GM23338 (cell line): Measurements from ENCODE around the gene OGG1. TPM values are rescaled to one million over a fixed set of nuclear protein-coding genes. Genes with fewer than 3 reads are reported as not detected.
A peak's percentile ranks its signal among the peaks of the same experiment; 100 is the strongest.

Experiments used
- ATAC-seq: fragments of 200-7000 bp; cut with Tn5 transposase; 3 replicates; pipeline ENCODE4 v1.9.1; 2020
- DNase-seq: peaks from one replicate; pipeline ENCODE4 v3.0.0-alpha.2; 2015; ENCODE audit warnings: low spot score
- H2AFZ ChIP-seq: fragments of 200-600 bp; sonication (generic); 2 replicates; pipeline ENCODE4 v1.8.0; 2016; ENCODE audit warnings: antibody characterized with exemption, mild to moderate bottlenecking, moderate library complexity
- H3F3A ChIP-seq: fragments of 200-600 bp; sonication (generic); replicated peaks from 2 replicates; pipeline ENCODE4 v1.8.0; 2017; ENCODE audit warnings: antibody characterized with exemption, mixed run types, low read depth
- H3K27ac ChIP-seq: fragments of 200-600 bp; sonication (generic); 2 replicates; pipeline ENCODE4 v1.6.1; 2016; ENCODE audit warnings: low read depth
- H3K27me3 ChIP-seq: fragments of 200-600 bp; sonication (generic); 2 replicates; pipeline ENCODE4 v1.8.0; 2016; ENCODE audit warnings: mild to moderate bottlenecking, mixed run types, moderate library complexity; ENCODE audit not compliant: insufficient read depth
- H3K36me3 ChIP-seq: fragments of 200-600 bp; sonication (generic); 2 replicates; pipeline ENCODE4 v1.8.0; 2016; ENCODE audit warnings: mild to moderate bottlenecking; ENCODE audit not compliant: insufficient read depth
- H3K4me1 ChIP-seq: fragments of 200-600 bp; sonication (generic); 2 replicates; pipeline ENCODE4 v1.8.0; 2016; ENCODE audit warnings: mild to moderate bottlenecking, moderate library complexity; ENCODE audit not compliant: insufficient read depth
- H3K4me2 ChIP-seq: fragments of 200-600 bp; sonication (generic); 2 replicates; pipeline ENCODE4 v1.7.1; 2017; ENCODE audit warnings: mixed run types
- H3K4me3 ChIP-seq: fragments of 200-600 bp; sonication (generic); 2 replicates; pipeline ENCODE4 v1.6.1; 2016; ENCODE audit warnings: mixed run types
- H3K79me2 ChIP-seq: fragments of 200-600 bp; sonication (generic); replicated peaks from 2 replicates; pipeline ENCODE4 v1.8.0; 2017; ENCODE audit warnings: mild to moderate bottlenecking; ENCODE audit not compliant: insufficient read depth
- H3K9me2 ChIP-seq: fragments of 200-600 bp; sonication (generic); 2 replicates; pipeline ENCODE4 v1.8.0; 2017; ENCODE audit not compliant: insufficient read depth
- H4K20me1 ChIP-seq: fragments of 200-600 bp; sonication (generic); replicated peaks from 2 replicates; pipeline ENCODE4 v1.8.0; 2017; ENCODE audit warnings: mild to moderate bottlenecking; ENCODE audit not compliant: insufficient read depth
- H3K27ac Mint-ChIP-seq: 2 replicates; pipeline ENCODE4 v1.8.0; 2020; ENCODE audit warnings: inconsistent platforms, mild to moderate bottlenecking, moderate library complexity, mixed read lengths
- H3K27me3 Mint-ChIP-seq: 3 replicates; pipeline ENCODE4 v1.8.0; 2022; ENCODE audit warnings: low read depth, mild to moderate bottlenecking, moderate library complexity, mixed read lengths, inconsistent platforms; ENCODE audit not compliant: insufficient read depth, poor library complexity
- H3K36me3 Mint-ChIP-seq: 3 replicates; pipeline ENCODE4 v1.8.0; 2021; ENCODE audit warnings: low read depth, mild to moderate bottlenecking, inconsistent platforms, moderate library complexity, mixed read lengths
- H3K4me1 Mint-ChIP-seq: 3 replicates; pipeline ENCODE4 v1.8.0; 2020; ENCODE audit warnings: mild to moderate bottlenecking, inconsistent platforms, mixed read lengths
- H3K4me3 Mint-ChIP-seq: 3 replicates; pipeline ENCODE4 v1.8.0; 2021; ENCODE audit warnings: moderate library complexity, mild to moderate bottlenecking, inconsistent platforms, mixed read lengths
- H3K9me3 Mint-ChIP-seq: 3 replicates; pipeline ENCODE4 v1.8.0; 2020; ENCODE audit warnings: moderate library complexity, mild to moderate bottlenecking, inconsistent platforms, mixed read lengths
- CREB1 ChIP-seq: fragments of 250-450 bp; sonication (Bioruptor Pico); IDR thresholded peaks from 2 replicates; pipeline ENCODE4 v1.5.0; 2020; ENCODE audit warnings: low read depth, mild to moderate bottlenecking, moderate library complexity
- EZH2phosphoT487 ChIP-seq: fragments of 200-600 bp; sonication (generic); IDR thresholded peaks from one replicate; pipeline ENCODE4 v1.8.1; 2018; ENCODE audit warnings: antibody characterized with exemption; ENCODE audit not compliant: unreplicated experiment
- POLR2AphosphoS5 ChIP-seq: IDR thresholded peaks from 2 replicates; pipeline ENCODE4 v1.6.1; 2016; ENCODE audit warnings: antibody characterized with exemption, low read depth
- REST ChIP-seq: IDR thresholded peaks from one replicate; pipeline ENCODE4 v1.6.1; 2018; ENCODE audit warnings: antibody characterized with exemption; ENCODE audit not compliant: unreplicated experiment
- ZNF114 ChIP-seq: fragments of 250-450 bp; sonication (Bioruptor Pico); IDR thresholded peaks from 2 replicates; pipeline ENCODE4 v1.5.0; 2020; ENCODE audit warnings: mild to moderate bottlenecking, moderate library complexity
- polyA plus RNA-seq: library from polyadenylated mRNA; unstranded; fragments of >200 nt; fragmentation: Nextera tagmentation; extraction: Ambion mirVana; gene quantifications from 2 replicates; pipeline ENCODE4 v1.2.1, GENCODE V29; 2016
- total RNA-seq: library from RNA; depleted of rRNA; stranded (reverse); fragments of >200 nt; shearing (Covaris generic); gene quantifications from 2 replicates; pipeline ENCODE4 v1.2.3, GENCODE V29; 2014
- TF ChIP-seq, protein P1 (sequence below), 2 experiments: fragments of 200-600 bp in 1 of 2; sonication (generic) in 1 of 2; conservative IDR thresholded peaks; 2 replicates each; pipeline versions ENCODE4 v1.5.1 to v1.6.1; 2016 to 2017; ENCODE audit warnings: antibody characterized with exemption in 2 of 2, low read depth in 2 of 2, mild to moderate bottlenecking in 2 of 2, moderate library complexity in 1 of 2

Gene OGG1
- total and polyA plus RNA-seq, 2 experiments from 2014 or later, result 20.6 to 27.6 TPM

- no peak overlapping the region for H3K4me3 ChIP-seq
- no peaks in the 10 kb centered on the region for H3K4me1 ChIP-seq
- H3K9me2 ChIP-seq, result no peaks in the 10 kb centered on the region
- no peaks in the 10 kb centered on the region for H3K4me1 Mint-ChIP-seq
- H3F3A ChIP-seq, result 0 out of 2 replicates have a peak, but pooled peaks cover 8% of the 10 kb centered on the region
- H2AFZ ChIP-seq, result no peak overlapping the region
- no peak overlapping the region for H3K27ac Mint-ChIP-seq
- no peaks in the 10 kb centered on the region for H3K9me3 Mint-ChIP-seq
- H3K4me2 ChIP-seq, result no peak overlapping the region
- no peak overlapping the region for H3K4me3 Mint-ChIP-seq
- no peaks in the 10 kb centered on the region for H3K79me2 ChIP-seq
- peak; percentile 31 for DNase-seq
- H3K36me3 Mint-ChIP-seq, result peaks cover 60% of the 10 kb centered on the region
- peaks cover 12% of the 10 kb centered on the region for H3K27me3 Mint-ChIP-seq
- peaks cover 6% of the 10 kb centered on the region; the same call in 1 of the 2 replicates for H3K36me3 ChIP-seq
- TF ChIP-seq, protein P1, sequence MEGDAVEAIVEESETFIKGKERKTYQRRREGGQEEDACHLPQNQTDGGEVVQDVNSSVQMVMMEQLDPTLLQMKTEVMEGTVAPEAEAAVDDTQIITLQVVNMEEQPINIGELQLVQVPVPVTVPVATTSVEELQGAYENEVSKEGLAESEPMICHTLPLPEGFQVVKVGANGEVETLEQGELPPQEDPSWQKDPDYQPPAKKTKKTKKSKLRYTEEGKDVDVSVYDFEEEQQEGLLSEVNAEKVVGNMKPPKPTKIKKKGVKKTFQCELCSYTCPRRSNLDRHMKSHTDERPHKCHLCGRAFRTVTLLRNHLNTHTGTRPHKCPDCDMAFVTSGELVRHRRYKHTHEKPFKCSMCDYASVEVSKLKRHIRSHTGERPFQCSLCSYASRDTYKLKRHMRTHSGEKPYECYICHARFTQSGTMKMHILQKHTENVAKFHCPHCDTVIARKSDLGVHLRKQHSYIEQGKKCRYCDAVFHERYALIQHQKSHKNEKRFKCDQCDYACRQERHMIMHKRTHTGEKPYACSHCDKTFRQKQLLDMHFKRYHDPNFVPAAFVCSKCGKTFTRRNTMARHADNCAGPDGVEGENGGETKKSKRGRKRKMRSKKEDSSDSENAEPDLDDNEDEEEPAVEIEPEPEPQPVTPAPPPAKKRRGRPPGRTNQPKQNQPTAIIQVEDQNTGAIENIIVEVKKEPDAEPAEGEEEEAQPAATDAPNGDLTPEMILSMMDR (conservative IDR thresholded peaks at IDR 0.05; ENCODE audit: low read depth in 2 of 2), result peak; percentile 34 to 51; a peak in 3 of 4 replicates
- TF ChIP-seq CREB1 (CRISPR knock-in tag), result no peak
- ATAC-seq, result peak; percentile 42; the same call in 2 of the 3 replicates
- no peaks in the 10 kb centered on the region for H3K27me3 ChIP-seq
- H3K27ac ChIP-seq, result no peak overlapping the region
- H4K20me1 ChIP-seq, result no peaks in the 10 kb centered on the region; the same call in 1 of the 2 replicates
Observed at GRCh38 chr3:9782770-9783169, 33.0 kb downstream of the OGG1 start.

GRCh38 chr3:9783954-9784353, 34.2 kb downstream of the OGG1 start:
- Histone ChIP-seq H3K27me3 (no peaks in the 10 kb centered on the region), H3K9me2 (no peaks in the 10 kb centered on the region), H4K20me1 (no peaks in the 10 kb centered on the region; the same call in 1 of the 2 replicates), H2AFZ (no peak overlapping the region), H3K27ac (no peak overlapping the region), H3K79me2 (no peaks in the 10 kb centered on the region), H3K4me1 (no peaks in the 10 kb centered on the region), H3K4me3 (no peak overlapping the region), H3K4me2 (no peak overlapping the region), H3K36me3 (peaks cover 8% of the 10 kb centered on the region; the same call in 1 of the 2 replicates), H3F3A (0 out of 2 replicates have a peak, but pooled peaks cover 8% of the 10 kb centered on the region)
- Mint-ChIP-seq H3K9me3 (no peaks in the 10 kb centered on the region), H3K4me3 (no peak overlapping the region), H3K36me3 (peaks cover 68% of the 10 kb centered on the region), H3K4me1 (no peaks in the 10 kb centered on the region), H3K27ac (no peak overlapping the region), H3K27me3 (peaks cover 4% of the 10 kb centered on the region)
- TF ChIP-seq EZH2phosphoT487, result no peak
- no peak for TF ChIP-seq CREB1 (CRISPR knock-in tag)
- TF ChIP-seq REST, result no peak
- no peak for TF ChIP-seq POLR2AphosphoS5
- no peak for TF ChIP-seq ZNF114
- DNase-seq (no peak), ATAC-seq (no peak)
